DOHH2 (cell line): ENCODE results near the gene MED26.

ENCODE experiments used
- EZH2phosphoT487 ChIP-seq: fragments of 200-600 bp; sonication (generic); IDR thresholded peaks from 2 replicates; pipeline ENCODE4 v1.6.1; 2017; ENCODE audit warnings: borderline replicate concordance, mild to moderate bottlenecking, antibody characterized with exemption, low read length, moderate library complexity, mixed read lengths
- TF ChIP-seq, protein P1 (sequence below): fragments of 200-600 bp; sonication (generic); IDR thresholded peaks from one replicate; pipeline ENCODE4 v1.5.1; 2014; ENCODE audit warnings: antibody characterized with exemption, mild to moderate bottlenecking, low read depth, low read length; ENCODE audit not compliant: poor library complexity, severe bottlenecking

DNA sequence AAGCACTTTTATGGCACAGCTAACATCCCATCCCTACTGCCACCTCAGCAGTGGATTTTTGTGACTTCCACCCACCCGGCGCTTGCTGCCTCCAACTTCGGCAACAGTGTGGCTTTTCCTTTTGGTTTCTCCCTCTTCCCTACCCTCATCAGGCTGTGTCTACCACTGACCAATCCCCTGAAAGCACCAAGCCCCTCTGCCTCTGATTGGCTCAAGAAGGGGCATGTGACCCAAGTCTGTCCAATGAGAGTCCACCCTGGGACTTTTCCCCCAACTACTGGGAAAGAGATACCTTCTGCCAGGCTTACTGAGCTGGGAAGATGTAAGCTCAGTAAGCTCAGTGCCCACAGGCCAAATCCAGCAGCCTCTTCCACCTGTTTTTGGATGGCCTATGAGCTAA is 26.1 kb upstream of the MED26 start:
- TF ChIP-seq, protein P1, sequence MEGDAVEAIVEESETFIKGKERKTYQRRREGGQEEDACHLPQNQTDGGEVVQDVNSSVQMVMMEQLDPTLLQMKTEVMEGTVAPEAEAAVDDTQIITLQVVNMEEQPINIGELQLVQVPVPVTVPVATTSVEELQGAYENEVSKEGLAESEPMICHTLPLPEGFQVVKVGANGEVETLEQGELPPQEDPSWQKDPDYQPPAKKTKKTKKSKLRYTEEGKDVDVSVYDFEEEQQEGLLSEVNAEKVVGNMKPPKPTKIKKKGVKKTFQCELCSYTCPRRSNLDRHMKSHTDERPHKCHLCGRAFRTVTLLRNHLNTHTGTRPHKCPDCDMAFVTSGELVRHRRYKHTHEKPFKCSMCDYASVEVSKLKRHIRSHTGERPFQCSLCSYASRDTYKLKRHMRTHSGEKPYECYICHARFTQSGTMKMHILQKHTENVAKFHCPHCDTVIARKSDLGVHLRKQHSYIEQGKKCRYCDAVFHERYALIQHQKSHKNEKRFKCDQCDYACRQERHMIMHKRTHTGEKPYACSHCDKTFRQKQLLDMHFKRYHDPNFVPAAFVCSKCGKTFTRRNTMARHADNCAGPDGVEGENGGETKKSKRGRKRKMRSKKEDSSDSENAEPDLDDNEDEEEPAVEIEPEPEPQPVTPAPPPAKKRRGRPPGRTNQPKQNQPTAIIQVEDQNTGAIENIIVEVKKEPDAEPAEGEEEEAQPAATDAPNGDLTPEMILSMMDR: no peak
- no peak for TF ChIP-seq EZH2phosphoT487
